Kidney (tissue), 14 donors: Measurements from ENCODE around the gene CUL1. TPM values are rescaled to one million over a fixed set of nuclear protein-coding genes. Genes with fewer than 3 reads are reported as not detected.
A peak's percentile ranks its signal among the peaks of the same experiment; 100 is the strongest.

Experiments used
- DNase-seq, 5 donors: peaks; one replicate each; pipeline ENCODE4 v3.0.0-alpha.2; 2013 to 2020
- FAIRE-seq: peaks from 2 replicates; lab custom pipeline; 2012; peaks lifted over from hg19 to GRCh38; lab: Jason Lieb, UNC
- H3K27ac ChIP-seq, 2 donors: one replicate each; pipeline ENCODE4 v1.7.0; 2013; ENCODE audit warnings: low read depth in 2 of 2, low read length in 2 of 2, inconsistent platforms in 1 of 2
- H3K27me3 ChIP-seq: one replicate; pipeline ENCODE4 v1.7.1; 2013; ENCODE audit warnings: low read length, inconsistent platforms; ENCODE audit not compliant: control insufficient read depth, insufficient read depth
- H3K36me3 ChIP-seq, 3 donors: one replicate each; pipeline versions ENCODE4 v1.7.0 to v1.7.1; 2013; ENCODE audit warnings: low read length in 3 of 3, control low read depth in 1 of 3, inconsistent platforms in 1 of 3; ENCODE audit not compliant: insufficient read depth in 3 of 3, control insufficient read depth in 2 of 3
- H3K4me1 ChIP-seq, 3 donors: one replicate each; pipeline versions ENCODE4 v1.7.0 to v1.7.1; 2013; ENCODE audit warnings: low read length in 3 of 3, inconsistent platforms in 1 of 3, low read depth in 1 of 3; ENCODE audit not compliant: control insufficient read depth in 2 of 3, insufficient read depth in 2 of 3
- H3K4me3 ChIP-seq, 3 donors: one replicate each; pipeline versions ENCODE4 v1.7.0 to v1.8.1; 2013; ENCODE audit warnings: low read length in 3 of 3, control low read depth in 1 of 3, inconsistent platforms in 1 of 3
- H3K9ac ChIP-seq, 3 donors: one replicate each; pipeline versions ENCODE4 v1.7.0 to v1.7.1; 2013; ENCODE audit warnings: low read length in 3 of 3, control low read depth in 1 of 3, inconsistent platforms in 1 of 3
- H3K9me3 ChIP-seq, 3 donors: one replicate each; pipeline versions ENCODE4 v1.7.0 to v1.7.1; 2013; ENCODE audit warnings: low read length in 3 of 3, control low read depth in 1 of 3, inconsistent platforms in 1 of 3; ENCODE audit not compliant: control insufficient read depth in 2 of 3, insufficient read depth in 1 of 3
- intact Hi-C: fragments of 100-400 bp; cut with DNase I; formaldehyde crosslinking; loops from one replicate; pipeline ENCODE4 v1.11.1; 2022
- polyA plus RNA-seq: library from polyadenylated mRNA; stranded (reverse); fragments of 350-450 nt; fragmentation: Illumina TruSeq; extraction: RNeasy Lipid Tissue Mini Kit (QIAGEN cat#74804); gene quantifications from one replicate; pipeline ENCODE4 v1.2.3, GENCODE V29; 2014; ENCODE audit warnings: low read depth, low replicate concordance; ENCODE audit not compliant: insufficient read depth
- total RNA-seq: library from RNA; stranded (reverse); fragmentation: NEBNext Ultra II Directional; extraction: Animal tissue kit (Norgen Biotek cat#: 25700); gene quantifications from one replicate; pipeline ENCODE4 v1.2.1, GENCODE V29; 2021
- TF ChIP-seq, protein P1 (sequence below): IDR thresholded peaks from 3 replicates; pipeline ENCODE4 v1.5.1; 2012; ENCODE audit warnings: mild to moderate bottlenecking, moderate library complexity, borderline replicate concordance; ENCODE audit not compliant: insufficient read depth; ENCODE audit errors: extremely low read depth
- donor health status: control.
- donor health status: control.
- donor health status: control.
- donor health status: control.
- donor health status: control.
- donor health status: DM: yes; HTN: yes; CAD: no.
- donor health status: Normal renal cell carcinoma (clear cell type).

The CUL1 gene
- total and polyA plus RNA-seq, 2 donors from 2014 or later, result 23.4 to 37.6 TPM

DNA sequence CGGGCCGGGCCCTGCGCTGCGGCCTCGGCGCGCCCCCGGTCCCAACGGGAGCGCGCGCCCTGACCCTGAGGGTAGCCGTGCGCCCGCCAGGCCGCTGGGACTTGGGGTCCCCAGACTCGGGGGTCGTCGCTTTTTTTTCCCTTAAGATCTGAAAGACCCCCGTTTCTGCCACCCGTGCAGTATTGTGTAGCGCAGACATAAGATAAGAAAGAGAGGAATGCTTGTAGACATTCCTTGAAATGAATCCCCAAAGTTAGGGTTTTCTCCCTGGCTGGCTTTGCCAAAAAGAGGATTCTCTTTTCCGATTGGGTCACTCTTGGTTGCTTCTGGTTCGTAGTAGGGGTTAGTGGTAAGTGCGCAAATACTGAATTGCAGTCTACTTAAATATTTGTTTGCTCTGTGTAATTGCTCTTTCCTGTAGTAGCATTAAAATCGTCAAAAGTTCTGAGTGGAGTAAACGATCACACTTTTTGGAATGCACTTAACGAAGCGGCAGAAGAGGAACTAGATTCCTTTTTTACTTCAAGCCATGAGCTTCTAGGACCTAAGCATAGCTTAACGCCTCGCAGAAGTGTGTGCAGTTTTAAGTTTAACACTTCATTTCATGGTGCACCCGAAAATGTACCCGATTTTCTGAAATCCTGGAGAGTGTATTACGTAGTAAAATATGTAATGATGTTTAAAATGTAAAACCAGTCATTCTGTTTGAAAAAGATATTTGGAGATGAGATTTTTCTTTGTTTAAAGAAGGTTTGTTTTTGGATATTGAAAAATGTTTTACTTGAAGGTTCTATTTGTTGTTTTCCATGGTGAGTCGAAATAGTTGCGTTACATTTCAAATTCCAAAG, 1.3 kb downstream of the CUL1 start:
- Histone ChIP-seq H3K4me1 (peaks cover 5 to 19% (median 13%) of the 10 kb centered on the region in 3 donors), H3K27me3 (no peaks in the 10 kb centered on the region), H3K36me3 (no peaks in the 10 kb centered on the region), H3K9ac (peak overlapping the region; percentile 67 to 84 (median 68)), H3K9me3 (no peaks in the 10 kb centered on the region), H3K4me3 (peak overlapping the region; percentile 79 to 84 (median 84)), H3K27ac (peak overlapping the region; percentile 90 to 94)
- DNase-seq (peak in 2 of 5 donors; percentile 46 to 69), FAIRE-seq (no peak)
- TF ChIP-seq, protein P1, sequence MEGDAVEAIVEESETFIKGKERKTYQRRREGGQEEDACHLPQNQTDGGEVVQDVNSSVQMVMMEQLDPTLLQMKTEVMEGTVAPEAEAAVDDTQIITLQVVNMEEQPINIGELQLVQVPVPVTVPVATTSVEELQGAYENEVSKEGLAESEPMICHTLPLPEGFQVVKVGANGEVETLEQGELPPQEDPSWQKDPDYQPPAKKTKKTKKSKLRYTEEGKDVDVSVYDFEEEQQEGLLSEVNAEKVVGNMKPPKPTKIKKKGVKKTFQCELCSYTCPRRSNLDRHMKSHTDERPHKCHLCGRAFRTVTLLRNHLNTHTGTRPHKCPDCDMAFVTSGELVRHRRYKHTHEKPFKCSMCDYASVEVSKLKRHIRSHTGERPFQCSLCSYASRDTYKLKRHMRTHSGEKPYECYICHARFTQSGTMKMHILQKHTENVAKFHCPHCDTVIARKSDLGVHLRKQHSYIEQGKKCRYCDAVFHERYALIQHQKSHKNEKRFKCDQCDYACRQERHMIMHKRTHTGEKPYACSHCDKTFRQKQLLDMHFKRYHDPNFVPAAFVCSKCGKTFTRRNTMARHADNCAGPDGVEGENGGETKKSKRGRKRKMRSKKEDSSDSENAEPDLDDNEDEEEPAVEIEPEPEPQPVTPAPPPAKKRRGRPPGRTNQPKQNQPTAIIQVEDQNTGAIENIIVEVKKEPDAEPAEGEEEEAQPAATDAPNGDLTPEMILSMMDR, result no peak
- intact Hi-C loops, result no loop called here

DNA sequence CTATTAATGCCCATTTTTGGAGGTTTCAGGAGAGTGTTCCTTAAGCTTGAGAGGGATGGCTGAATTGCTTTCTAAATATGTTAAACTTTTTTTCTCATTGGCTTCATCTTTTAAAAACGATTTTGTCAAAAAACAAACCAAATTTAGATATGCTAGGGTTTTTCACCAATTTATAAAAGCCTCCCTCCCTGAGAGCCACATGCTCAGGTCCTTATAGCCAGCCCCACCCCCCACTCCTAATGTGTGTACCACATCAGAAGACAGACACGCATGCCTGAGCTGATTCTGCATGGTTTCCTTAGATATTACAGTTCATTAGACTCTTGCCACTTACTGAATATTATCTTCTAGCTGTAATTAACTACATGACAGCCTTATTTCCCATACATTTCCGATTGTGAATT, 2.0 kb downstream of the CUL1 start:
- Histone ChIP-seq H3K4me3 (peak overlapping the region; percentile 79 to 84 (median 84)), H3K9me3 (no peaks in the 10 kb centered on the region), H3K36me3 (no peaks in the 10 kb centered on the region), H3K4me1 (peaks cover 5 to 19% (median 13%) of the 10 kb centered on the region in 3 donors), H3K9ac (peak overlapping the region in 2 of 3 donors; percentile 2 to 84), H3K27ac (no peak overlapping the region), H3K27me3 (no peaks in the 10 kb centered on the region)
- intact Hi-C loops, result no loop called here
- DNase-seq, result peak in 4 of 5 donors; percentile 52 to 75 (median 59)
- no peak for FAIRE-seq
- TF ChIP-seq, protein P1, result no peak

DNA sequence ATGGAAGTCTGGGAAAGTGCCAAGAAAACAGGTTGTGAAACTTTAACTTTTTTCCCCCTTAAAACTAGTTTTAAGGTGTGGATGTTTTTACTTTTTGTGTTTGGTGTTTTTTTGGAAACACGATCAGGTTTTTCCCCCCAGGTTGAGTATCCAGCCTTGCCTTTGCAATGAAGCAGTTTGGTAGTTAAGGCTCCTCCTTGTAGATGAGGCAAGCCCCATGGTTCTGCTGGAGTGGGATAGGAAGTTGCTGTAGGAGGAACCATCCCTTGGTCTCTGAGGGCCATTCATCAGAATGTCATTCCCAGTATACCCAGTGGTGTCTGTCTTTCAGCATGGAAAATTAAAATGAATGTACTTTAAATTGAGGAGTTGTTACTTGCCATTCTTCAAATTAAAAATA, 2.7 kb downstream of the CUL1 start:
- peaks cover 5 to 19% (median 13%) of the 10 kb centered on the region in 3 donors for H3K4me1 ChIP-seq
- H3K36me3 ChIP-seq, result no peaks in the 10 kb centered on the region

More for the DNA sequence above, 2.7 kb downstream of the CUL1 start:
- Histone ChIP-seq H3K27ac (no peak overlapping the region), H3K27me3 (no peaks in the 10 kb centered on the region), H3K9me3 (no peaks in the 10 kb centered on the region), H3K4me3 (peak overlapping the region in 1 of 3 donors; percentile 84), H3K9ac (no peak overlapping the region)
- no peak for FAIRE-seq
- DNase-seq, result peak in 1 of 5 donors; percentile 25
- intact Hi-C loops, result no loop called here
- TF ChIP-seq, protein P1, result no peak
